ENCODE measurements around the gene RNASEH1. TPM values are rescaled to one million over a fixed set of nuclear protein-coding genes. Genes with fewer than 3 reads are reported as not detected.

The RNASEH1 gene
- total RNA-seq, 1 experiment from 2014 or later: 38.2 TPM

- Histone ChIP-seq H4K20me1 (ENCODE audit: insufficient read depth) (no peaks in the 10 kb centered on the region), H3K4me3 (replicated peaks in 1 of 2; ENCODE audit: low read depth in 1 of 2, low read length in 2 of 2) (no peak overlapping the region), H3K27ac (ENCODE audit: low read depth, low read length) (peak overlapping the region; percentile 86), H3K9me2 (ENCODE audit: insufficient read depth) (no peaks in the 10 kb centered on the region), H3K27me3 (ENCODE audit: insufficient read depth, low read length) (no peaks in the 10 kb centered on the region), H3K36me3 (ENCODE audit: control insufficient read depth in 1 of 2, insufficient read depth in 2 of 2, low read length in 2 of 2) (no peaks in the 10 kb centered on the region), H3K9ac (ENCODE audit: low read length) (peak overlapping the region; percentile 34; the same call in 1 of the 2 replicates), H3K4me2 (ENCODE audit: low read length) (peak overlapping the region; percentile 56), H2AFZ (ENCODE audit: low read depth, low read length, poor library complexity, severe bottlenecking) (peak overlapping the region; percentile 99), H3K79me2 (ENCODE audit: insufficient read depth, low read length) (no peaks in the 10 kb centered on the region), H3K4me1 (ENCODE audit: control insufficient read depth in 1 of 2, insufficient read depth in 2 of 2, low read length in 2 of 2) (peaks cover 12 to 19% of the 10 kb centered on the region in 2 experiments), H3K9me3 (ENCODE audit: control insufficient read depth in 1 of 2, insufficient read depth in 1 of 2, low read depth in 1 of 2, low read length in 2 of 2) (no peaks in the 10 kb centered on the region)
- no peak for ATAC-seq
- intact Hi-C loops (cut with micrococcal nuclease): no loop called here
- TF ChIP-seq MAX (IDR thresholded peaks at IDR 0.05) (no peak), JUND (IDR thresholded peaks at IDR 0.05) (no peak), RAD21 (IDR thresholded peaks at IDR 0.05; ENCODE audit: low read depth) (no peak)
- BruUV-seq (replicated peaks): no TSS peak
- DNase-seq (ENCODE audit: low read depth, low spot score): no peak
- ChIA-PET POLR2A (no interaction called here), RAD21 (ENCODE audit: low non-redundant PET in 1 of 2, low total read pairs in 2 of 2, uncharacterized antibody in 2 of 2, unreplicated experiment in 2 of 2) (no interaction called here), CTCF (no interaction called here)
These were observed 47.9 kb upstream of the RNASEH1 start for GRCh38 chr2:3606028-3606369.

- H2AFZ ChIP-seq (ENCODE audit: low read depth, low read length, poor library complexity, severe bottlenecking): peak overlapping the region; percentile 99
- H3K4me3 ChIP-seq (replicated peaks in 1 of 2; ENCODE audit: low read depth in 1 of 2, low read length in 2 of 2): peak overlapping the region; percentile 28 to 39; a peak in 3 of 4 replicates
These were observed 47.1 kb upstream of the RNASEH1 start for GRCh38 chr2:3604991-3605961.

More at GRCh38 chr2:3604991-3605961, 47.1 kb upstream of the RNASEH1 start:
- Histone ChIP-seq H3K4me1 (ENCODE audit: control insufficient read depth in 1 of 2, insufficient read depth in 2 of 2, low read length in 2 of 2) (peaks cover 12 to 19% of the 10 kb centered on the region in 2 experiments), H3K9me2 (ENCODE audit: insufficient read depth) (no peaks in the 10 kb centered on the region), H3K27me3 (ENCODE audit: insufficient read depth, low read length) (no peaks in the 10 kb centered on the region), H3K79me2 (ENCODE audit: insufficient read depth, low read length) (no peaks in the 10 kb centered on the region), H3K9me3 (ENCODE audit: control insufficient read depth in 1 of 2, insufficient read depth in 1 of 2, low read depth in 1 of 2, low read length in 2 of 2) (no peaks in the 10 kb centered on the region), H3K4me2 (ENCODE audit: low read length) (peak overlapping the region; percentile 74), H3K27ac (ENCODE audit: low read depth, low read length) (peak overlapping the region; percentile 86), H3K36me3 (ENCODE audit: control insufficient read depth in 1 of 2, insufficient read depth in 2 of 2, low read length in 2 of 2) (no peaks in the 10 kb centered on the region), H4K20me1 (ENCODE audit: insufficient read depth) (no peaks in the 10 kb centered on the region), H3K9ac (ENCODE audit: low read length) (peak overlapping the region; percentile 51)
- intact Hi-C loops (cut with micrococcal nuclease): loop anchor here (1.0 kb wide), 1 partner anchor 47 kb away; the partner anchor contains the start of gene RNASEH1
- POLR2A ChIA-PET: no interaction called here
- ATAC-seq (peak; percentile 73), DNase-seq (ENCODE audit: low read depth, low spot score) (peak; percentile 82)
- CTCF ChIA-PET: no interaction called here
- no peak for TF ChIP-seq TCF7L2 (IDR thresholded peaks at IDR 0.05; ENCODE audit: borderline replicate concordance, extremely low read depth, insufficient read depth, insufficient read length)
- TF ChIP-seq MAX (IDR thresholded peaks at IDR 0.05): peak; percentile 47
- TF ChIP-seq ZBTB33 (IDR thresholded peaks at IDR 0.05; ENCODE audit: extremely low read depth, insufficient replicate concordance, low read length): no peak
- no peak for TF ChIP-seq RAD21 (IDR thresholded peaks at IDR 0.05; ENCODE audit: low read depth)
- TF ChIP-seq SP1 (IDR thresholded peaks at IDR 0.05; ENCODE audit: low read depth): no peak
- peak; percentile 64 for TF ChIP-seq POLR2AphosphoS5 (IDR thresholded peaks at IDR 0.05; ENCODE audit: low read depth, low read length)
- TF ChIP-seq FOSL1 (IDR thresholded peaks at IDR 0.05; ENCODE audit: low read depth): no peak
- peak; percentile 27; the same call in 1 of the 2 replicates for TF ChIP-seq ZFX (IDR thresholded peaks at IDR 0.05)
- RAD21 ChIA-PET (ENCODE audit: low non-redundant PET in 1 of 2, low total read pairs in 2 of 2, uncharacterized antibody in 2 of 2, unreplicated experiment in 2 of 2): no interaction called here
- BruUV-seq (replicated peaks): no TSS peak
